IPS-15b (cell line): ENCODE data around the gene ETV6.

Experiments used
- H3K27me3 ChIP-seq: one replicate; pipeline ENCODE4 v1.6.1; 2013; ENCODE audit warnings: low read length; ENCODE audit not compliant: control insufficient read depth, insufficient read depth
- H3K36me3 ChIP-seq: one replicate; pipeline ENCODE4 v1.6.1; 2013; ENCODE audit warnings: low read length; ENCODE audit not compliant: control insufficient read depth, insufficient read depth
- H3K4me1 ChIP-seq: one replicate; pipeline ENCODE4 v1.6.1; 2013; ENCODE audit warnings: mild to moderate bottlenecking, low read length; ENCODE audit not compliant: control insufficient read depth, insufficient read depth
- H3K4me3 ChIP-seq: one replicate; pipeline ENCODE4 v1.5.1; 2013; ENCODE audit warnings: low read depth, low read length
- H3K9ac ChIP-seq: one replicate; pipeline ENCODE4 v1.6.1; 2013; ENCODE audit warnings: low read depth, mild to moderate bottlenecking, low read length
- H3K9me3 ChIP-seq: one replicate; pipeline ENCODE4 v1.6.1; 2013; ENCODE audit warnings: mild to moderate bottlenecking, low read length; ENCODE audit not compliant: control insufficient read depth, insufficient read depth

The ETV6 gene

GRCh38 chr12:11778713-11779685 is 129.5 kb downstream of the ETV6 start:
- Histone ChIP-seq H3K36me3 (no peaks in the 10 kb centered on the region), H3K9me3 (no peaks in the 10 kb centered on the region), H3K27me3 (no peaks in the 10 kb centered on the region), H3K4me1 (no peaks in the 10 kb centered on the region), H3K4me3 (no peak overlapping the region), H3K9ac (no peak overlapping the region)

- Histone ChIP-seq H3K36me3 (no peaks in the 10 kb centered on the region), H3K9ac (no peak overlapping the region), H3K27me3 (no peaks in the 10 kb centered on the region), H3K4me1 (no peaks in the 10 kb centered on the region), H3K4me3 (no peak overlapping the region), H3K9me3 (no peaks in the 10 kb centered on the region)
Measured at GRCh38 chr12:11780521-11781101, 131.1 kb downstream of the ETV6 start.

- Histone ChIP-seq H3K36me3 (no peaks in the 10 kb centered on the region), H3K4me3 (no peak overlapping the region), H3K27me3 (no peaks in the 10 kb centered on the region), H3K4me1 (no peaks in the 10 kb centered on the region), H3K9ac (no peak overlapping the region), H3K9me3 (no peaks in the 10 kb centered on the region)
Measured at GRCh38 chr12:11782914-11783420, 133.5 kb downstream of the ETV6 start.

GRCh38 chr12:11785712-11786111 is 136.2 kb downstream of the ETV6 start:
- Histone ChIP-seq H3K4me3 (no peak overlapping the region), H3K9me3 (no peaks in the 10 kb centered on the region), H3K27me3 (no peaks in the 10 kb centered on the region), H3K9ac (no peak overlapping the region), H3K4me1 (no peaks in the 10 kb centered on the region), H3K36me3 (no peaks in the 10 kb centered on the region)

GRCh38 chr12:11786638-11787365 is 137.3 kb downstream of the ETV6 start:
- no peaks in the 10 kb centered on the region for H3K27me3 ChIP-seq
- H3K4me1 ChIP-seq = no peaks in the 10 kb centered on the region
- no peaks in the 10 kb centered on the region for H3K36me3 ChIP-seq
- no peak overlapping the region for H3K4me3 ChIP-seq
- no peak overlapping the region for H3K9ac ChIP-seq
- no peaks in the 10 kb centered on the region for H3K9me3 ChIP-seq

- no peak overlapping the region for H3K4me3 ChIP-seq
- H3K36me3 ChIP-seq = no peaks in the 10 kb centered on the region
- H3K4me1 ChIP-seq = no peaks in the 10 kb centered on the region
- H3K9me3 ChIP-seq = no peaks in the 10 kb centered on the region
- no peak overlapping the region for H3K9ac ChIP-seq
- H3K27me3 ChIP-seq = no peaks in the 10 kb centered on the region
Measured at GRCh38 chr12:11787437-11787836, 138.0 kb downstream of the ETV6 start.

GRCh38 chr12:11787933-11788849 is 138.7 kb downstream of the ETV6 start:
- Histone ChIP-seq H3K9ac (no peak overlapping the region), H3K9me3 (no peaks in the 10 kb centered on the region)

GRCh38 chr12:11793921-11794710 is 144.6 kb downstream of the ETV6 start:
- Histone ChIP-seq H3K36me3 (no peaks in the 10 kb centered on the region), H3K27me3 (no peaks in the 10 kb centered on the region), H3K4me3 (no peak overlapping the region), H3K4me1 (no peaks in the 10 kb centered on the region), H3K9me3 (no peaks in the 10 kb centered on the region), H3K9ac (no peak overlapping the region)

More at GRCh38 chr12:11787933-11788849, 138.7 kb downstream of the ETV6 start:
- Histone ChIP-seq H3K27me3 (no peaks in the 10 kb centered on the region), H3K4me1 (no peaks in the 10 kb centered on the region), H3K4me3 (no peak overlapping the region), H3K36me3 (no peaks in the 10 kb centered on the region)

GRCh38 chr12:11794751-11795150 is 145.3 kb downstream of the ETV6 start:
- Histone ChIP-seq H3K4me1 (no peaks in the 10 kb centered on the region), H3K4me3 (no peak overlapping the region), H3K27me3 (no peaks in the 10 kb centered on the region), H3K9me3 (no peaks in the 10 kb centered on the region), H3K9ac (no peak overlapping the region), H3K36me3 (no peaks in the 10 kb centered on the region)

GRCh38 chr12:11795192-11795912 is 145.9 kb downstream of the ETV6 start:
- Histone ChIP-seq H3K9ac (no peak overlapping the region), H3K36me3 (no peaks in the 10 kb centered on the region), H3K4me1 (no peaks in the 10 kb centered on the region), H3K9me3 (no peaks in the 10 kb centered on the region), H3K4me3 (no peak overlapping the region), H3K27me3 (no peaks in the 10 kb centered on the region)
